ENCODE measurements around the gene UVSSA. TPM values are rescaled to one million over a fixed set of nuclear protein-coding genes. Genes with fewer than 3 reads are reported as not detected.

The UVSSA gene
- total RNA-seq, 1 experiment from 2014 or later = 40.4 TPM

- TF ChIP-seq, protein P1, sequence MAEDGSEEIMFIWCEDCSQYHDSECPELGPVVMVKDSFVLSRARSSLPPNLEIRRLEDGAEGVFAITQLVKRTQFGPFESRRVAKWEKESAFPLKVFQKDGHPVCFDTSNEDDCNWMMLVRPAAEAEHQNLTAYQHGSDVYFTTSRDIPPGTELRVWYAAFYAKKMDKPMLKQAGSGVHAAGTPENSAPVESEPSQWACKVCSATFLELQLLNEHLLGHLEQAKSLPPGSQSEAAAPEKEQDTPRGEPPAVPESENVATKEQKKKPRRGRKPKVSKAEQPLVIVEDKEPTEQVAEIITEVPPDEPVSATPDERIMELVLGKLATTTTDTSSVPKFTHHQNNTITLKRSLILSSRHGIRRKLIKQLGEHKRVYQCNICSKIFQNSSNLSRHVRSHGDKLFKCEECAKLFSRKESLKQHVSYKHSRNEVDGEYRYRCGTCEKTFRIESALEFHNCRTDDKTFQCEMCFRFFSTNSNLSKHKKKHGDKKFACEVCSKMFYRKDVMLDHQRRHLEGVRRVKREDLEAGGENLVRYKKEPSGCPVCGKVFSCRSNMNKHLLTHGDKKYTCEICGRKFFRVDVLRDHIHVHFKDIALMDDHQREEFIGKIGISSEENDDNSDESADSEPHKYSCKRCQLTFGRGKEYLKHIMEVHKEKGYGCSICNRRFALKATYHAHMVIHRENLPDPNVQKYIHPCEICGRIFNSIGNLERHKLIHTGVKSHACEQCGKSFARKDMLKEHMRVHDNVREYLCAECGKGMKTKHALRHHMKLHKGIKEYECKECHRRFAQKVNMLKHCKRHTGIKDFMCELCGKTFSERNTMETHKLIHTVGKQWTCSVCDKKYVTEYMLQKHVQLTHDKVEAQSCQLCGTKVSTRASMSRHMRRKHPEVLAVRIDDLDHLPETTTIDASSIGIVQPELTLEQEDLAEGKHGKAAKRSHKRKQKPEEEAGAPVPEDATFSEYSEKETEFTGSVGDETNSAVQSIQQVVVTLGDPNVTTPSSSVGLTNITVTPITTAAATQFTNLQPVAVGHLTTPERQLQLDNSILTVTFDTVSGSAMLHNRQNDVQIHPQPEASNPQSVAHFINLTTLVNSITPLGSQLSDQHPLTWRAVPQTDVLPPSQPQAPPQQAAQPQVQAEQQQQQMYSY (CRISPR knock-in tag; IDR thresholded peaks at IDR 0.05) = peak; percentile 5; the same call in 1 of the 2 replicates
- TF ChIP-seq ZSCAN18 (CRISPR knock-in tag; IDR thresholded peaks at IDR 0.05) = no peak
- TF ChIP-seq ZNF671 (CRISPR knock-in tag; IDR thresholded peaks at IDR 0.05) = no peak
- no peak for TF ChIP-seq ZNF532 (CRISPR knock-in tag; IDR thresholded peaks at IDR 0.05; ENCODE audit: borderline replicate concordance)
- no peak for TF ChIP-seq ZNF138 (CRISPR knock-in tag; conservative IDR thresholded peaks at IDR 0.05)
- 0 out of 2 replicates have a peak, but pooled peaks have one; percentile 43 for TF ChIP-seq MYBL2 (CRISPR knock-in tag; IDR thresholded peaks at IDR 0.05)
- no peak; the same call in 1 of the 2 replicates for TF ChIP-seq ETV6 (CRISPR knock-in tag; IDR thresholded peaks at IDR 0.05)
- TF ChIP-seq, protein P2, sequence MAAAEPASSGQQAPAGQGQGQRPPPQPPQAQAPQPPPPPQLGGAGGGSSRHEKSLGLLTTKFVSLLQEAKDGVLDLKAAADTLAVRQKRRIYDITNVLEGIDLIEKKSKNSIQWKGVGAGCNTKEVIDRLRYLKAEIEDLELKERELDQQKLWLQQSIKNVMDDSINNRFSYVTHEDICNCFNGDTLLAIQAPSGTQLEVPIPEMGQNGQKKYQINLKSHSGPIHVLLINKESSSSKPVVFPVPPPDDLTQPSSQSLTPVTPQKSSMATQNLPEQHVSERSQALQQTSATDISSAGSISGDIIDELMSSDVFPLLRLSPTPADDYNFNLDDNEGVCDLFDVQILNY (CRISPR knock-in tag; IDR thresholded peaks at IDR 0.05) = no peak; the same call in 1 of the 2 replicates
- TF ChIP-seq ZBTB21 (CRISPR knock-in tag; IDR thresholded peaks at IDR 0.05; ENCODE audit: borderline replicate concordance) = no peak
- no peak for TF ChIP-seq ELF4 (CRISPR knock-in tag; IDR thresholded peaks at IDR 0.05; ENCODE audit: low read depth)
- TF ChIP-seq OVOL2 (CRISPR knock-in tag; IDR thresholded peaks at IDR 0.05; ENCODE audit: borderline replicate concordance) = no peak
- peak; percentile 57 for TF ChIP-seq GABPB1 (CRISPR knock-in tag; IDR thresholded peaks at IDR 0.05)
- TF ChIP-seq, protein P3, sequence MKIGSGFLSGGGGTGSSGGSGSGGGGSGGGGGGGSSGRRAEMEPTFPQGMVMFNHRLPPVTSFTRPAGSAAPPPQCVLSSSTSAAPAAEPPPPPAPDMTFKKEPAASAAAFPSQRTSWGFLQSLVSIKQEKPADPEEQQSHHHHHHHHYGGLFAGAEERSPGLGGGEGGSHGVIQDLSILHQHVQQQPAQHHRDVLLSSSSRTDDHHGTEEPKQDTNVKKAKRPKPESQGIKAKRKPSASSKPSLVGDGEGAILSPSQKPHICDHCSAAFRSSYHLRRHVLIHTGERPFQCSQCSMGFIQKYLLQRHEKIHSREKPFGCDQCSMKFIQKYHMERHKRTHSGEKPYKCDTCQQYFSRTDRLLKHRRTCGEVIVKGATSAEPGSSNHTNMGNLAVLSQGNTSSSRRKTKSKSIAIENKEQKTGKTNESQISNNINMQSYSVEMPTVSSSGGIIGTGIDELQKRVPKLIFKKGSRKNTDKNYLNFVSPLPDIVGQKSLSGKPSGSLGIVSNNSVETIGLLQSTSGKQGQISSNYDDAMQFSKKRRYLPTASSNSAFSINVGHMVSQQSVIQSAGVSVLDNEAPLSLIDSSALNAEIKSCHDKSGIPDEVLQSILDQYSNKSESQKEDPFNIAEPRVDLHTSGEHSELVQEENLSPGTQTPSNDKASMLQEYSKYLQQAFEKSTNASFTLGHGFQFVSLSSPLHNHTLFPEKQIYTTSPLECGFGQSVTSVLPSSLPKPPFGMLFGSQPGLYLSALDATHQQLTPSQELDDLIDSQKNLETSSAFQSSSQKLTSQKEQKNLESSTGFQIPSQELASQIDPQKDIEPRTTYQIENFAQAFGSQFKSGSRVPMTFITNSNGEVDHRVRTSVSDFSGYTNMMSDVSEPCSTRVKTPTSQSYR (CRISPR knock-in tag; IDR thresholded peaks at IDR 0.05) = peak; percentile 51; the same call in 1 of the 2 replicates
- no peak for TF ChIP-seq PRRX2 (CRISPR knock-in tag; IDR thresholded peaks at IDR 0.05)
- TF ChIP-seq FOXP4 (CRISPR knock-in tag; IDR thresholded peaks at IDR 0.05) = no peak; the same call in 1 of the 2 replicates
- TF ChIP-seq, protein P4, sequence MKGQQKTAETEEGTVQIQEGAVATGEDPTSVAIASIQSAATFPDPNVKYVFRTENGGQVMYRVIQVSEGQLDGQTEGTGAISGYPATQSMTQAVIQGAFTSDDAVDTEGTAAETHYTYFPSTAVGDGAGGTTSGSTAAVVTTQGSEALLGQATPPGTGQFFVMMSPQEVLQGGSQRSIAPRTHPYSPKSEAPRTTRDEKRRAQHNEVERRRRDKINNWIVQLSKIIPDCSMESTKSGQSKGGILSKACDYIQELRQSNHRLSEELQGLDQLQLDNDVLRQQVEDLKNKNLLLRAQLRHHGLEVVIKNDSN (CRISPR knock-in tag; IDR thresholded peaks at IDR 0.05) = peak; percentile 99
- TF ChIP-seq, protein P5, sequence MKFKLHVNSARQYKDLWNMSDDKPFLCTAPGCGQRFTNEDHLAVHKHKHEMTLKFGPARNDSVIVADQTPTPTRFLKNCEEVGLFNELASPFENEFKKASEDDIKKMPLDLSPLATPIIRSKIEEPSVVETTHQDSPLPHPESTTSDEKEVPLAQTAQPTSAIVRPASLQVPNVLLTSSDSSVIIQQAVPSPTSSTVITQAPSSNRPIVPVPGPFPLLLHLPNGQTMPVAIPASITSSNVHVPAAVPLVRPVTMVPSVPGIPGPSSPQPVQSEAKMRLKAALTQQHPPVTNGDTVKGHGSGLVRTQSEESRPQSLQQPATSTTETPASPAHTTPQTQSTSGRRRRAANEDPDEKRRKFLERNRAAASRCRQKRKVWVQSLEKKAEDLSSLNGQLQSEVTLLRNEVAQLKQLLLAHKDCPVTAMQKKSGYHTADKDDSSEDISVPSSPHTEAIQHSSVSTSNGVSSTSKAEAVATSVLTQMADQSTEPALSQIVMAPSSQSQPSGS (CRISPR knock-in tag; IDR thresholded peaks at IDR 0.05; ENCODE audit: borderline replicate concordance, low read depth) = no peak
- TF ChIP-seq, protein P6, sequence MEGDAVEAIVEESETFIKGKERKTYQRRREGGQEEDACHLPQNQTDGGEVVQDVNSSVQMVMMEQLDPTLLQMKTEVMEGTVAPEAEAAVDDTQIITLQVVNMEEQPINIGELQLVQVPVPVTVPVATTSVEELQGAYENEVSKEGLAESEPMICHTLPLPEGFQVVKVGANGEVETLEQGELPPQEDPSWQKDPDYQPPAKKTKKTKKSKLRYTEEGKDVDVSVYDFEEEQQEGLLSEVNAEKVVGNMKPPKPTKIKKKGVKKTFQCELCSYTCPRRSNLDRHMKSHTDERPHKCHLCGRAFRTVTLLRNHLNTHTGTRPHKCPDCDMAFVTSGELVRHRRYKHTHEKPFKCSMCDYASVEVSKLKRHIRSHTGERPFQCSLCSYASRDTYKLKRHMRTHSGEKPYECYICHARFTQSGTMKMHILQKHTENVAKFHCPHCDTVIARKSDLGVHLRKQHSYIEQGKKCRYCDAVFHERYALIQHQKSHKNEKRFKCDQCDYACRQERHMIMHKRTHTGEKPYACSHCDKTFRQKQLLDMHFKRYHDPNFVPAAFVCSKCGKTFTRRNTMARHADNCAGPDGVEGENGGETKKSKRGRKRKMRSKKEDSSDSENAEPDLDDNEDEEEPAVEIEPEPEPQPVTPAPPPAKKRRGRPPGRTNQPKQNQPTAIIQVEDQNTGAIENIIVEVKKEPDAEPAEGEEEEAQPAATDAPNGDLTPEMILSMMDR (IDR thresholded peaks at IDR 0.05) = no peak
Measured at GRCh38 chr4:1346781-1347409, at the start of gene UVSSA (continued).
